Adrenal gland (tissue), 5 donors: ENCODE measurements around the gene NUDT9.

Experiments
- CTCF ChIP-seq, 6 experiments: fragments of 450-650 bp in 4 of 6; fragments of 200-600 bp in 2 of 6; sonication (generic) in 1 of 6; IDR thresholded peaks; 1 replicate in 5 of 6; 2 replicates in 1 of 6; pipeline versions ENCODE4 v1.5.1 to v1.8.0; 2016 to 2021; ENCODE audit warnings: antibody characterized with exemption in 6 of 6, mild to moderate bottlenecking in 2 of 6, moderate library complexity in 1 of 6
- POLR2A ChIP-seq, 2 donors: fragments of 450-650 bp; IDR thresholded peaks; one replicate each; pipeline ENCODE4 v1.6.1; 2017; ENCODE audit warnings: antibody characterized with exemption in 2 of 2, mild to moderate bottlenecking in 2 of 2, moderate library complexity in 1 of 2
- donor health status: DM: no; HTN: no; CAD: no.

DNA sequence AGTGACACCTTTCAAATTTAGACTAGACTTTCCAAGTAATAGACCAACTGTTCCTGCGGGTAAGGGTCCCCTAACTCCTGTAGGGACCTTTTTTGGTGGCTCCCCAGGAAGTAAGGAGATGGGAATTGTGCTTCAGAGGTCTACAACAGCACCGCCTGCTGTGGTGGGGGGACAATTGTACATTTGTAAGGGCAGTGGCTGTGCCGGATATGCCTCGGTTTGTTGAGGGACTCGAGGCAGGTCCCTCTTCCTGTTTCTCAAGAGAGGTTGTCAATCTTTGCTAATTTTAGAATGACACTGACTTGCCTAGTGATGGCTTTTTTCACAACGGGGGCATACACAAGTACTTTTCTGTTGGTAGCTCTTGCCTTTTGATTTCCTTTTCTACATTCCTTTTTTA, 15.9 kb upstream of the NUDT9 start:
- no peak for TF ChIP-seq CTCF (IDR thresholded peaks at IDR 0.05)
- TF ChIP-seq POLR2A (IDR thresholded peaks at IDR 0.05) = no peak
